Measurements from ENCODE around the gene NSUN6.
"Not testable (repeated sequence)": the region's sequence is repeated elsewhere in the genome, so short reads cannot be mapped to it uniquely, and the experiment has no call there.

NSUN6 gene

GRCh38 chr10:18607503-18608378 lies 43.6 kb downstream of the NSUN6 start:
- peak; percentile 84 for DNase-seq (ENCODE audit: low read depth, low spot score)

DNA sequence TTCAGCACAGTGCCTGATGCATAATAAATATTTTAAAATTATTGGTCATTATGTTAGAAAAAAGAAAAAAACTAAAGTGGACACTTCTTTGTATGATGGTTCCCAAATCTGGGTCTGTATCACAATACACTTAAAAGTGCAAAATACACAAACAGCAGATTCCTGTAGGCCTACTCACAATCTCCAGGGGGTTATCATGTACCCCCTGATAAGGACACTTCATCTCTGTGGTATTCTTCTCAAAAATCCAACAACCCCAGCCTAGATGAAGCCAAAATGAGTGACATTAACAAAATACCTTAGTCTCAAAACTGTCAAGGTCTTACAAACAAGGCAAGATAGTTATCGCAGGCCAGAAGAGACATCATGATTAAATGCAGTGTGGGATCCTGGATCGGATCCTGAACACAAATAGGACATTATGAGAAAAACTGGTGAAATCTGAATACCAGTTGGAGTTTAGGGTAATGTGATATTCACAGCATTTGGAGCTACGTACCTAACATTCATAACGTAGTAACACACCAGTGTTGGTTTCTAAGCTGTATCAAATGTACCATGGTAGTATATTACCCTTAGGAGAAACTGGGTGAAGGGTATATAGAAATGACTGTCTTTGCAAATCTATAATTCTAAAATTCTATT lies 45.2 kb downstream of the NSUN6 start:
- no peak for DNase-seq (ENCODE audit: low read depth, low spot score)

DNA sequence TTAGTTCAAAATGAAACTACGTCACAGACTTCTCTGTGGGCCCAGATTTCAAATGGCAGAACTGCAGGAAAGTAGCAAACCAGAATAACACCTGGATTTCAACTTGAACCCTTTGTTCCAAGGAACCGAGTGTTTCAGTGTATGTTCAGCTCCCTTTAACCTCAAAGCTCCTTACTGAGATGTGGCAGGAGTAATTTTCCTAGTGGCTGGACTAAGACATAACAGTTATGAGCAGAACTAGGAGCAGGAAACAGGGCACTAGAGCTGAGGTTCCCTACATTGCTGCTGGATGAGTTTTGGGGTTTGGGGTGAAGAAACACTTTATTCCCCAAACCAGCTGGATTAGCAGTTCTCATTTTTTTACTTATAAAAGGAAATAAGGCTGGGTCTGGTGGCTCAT lies 50.1 kb downstream of the NSUN6 start:
- no peak for DNase-seq (ENCODE audit: low read depth, low spot score)

DNA sequence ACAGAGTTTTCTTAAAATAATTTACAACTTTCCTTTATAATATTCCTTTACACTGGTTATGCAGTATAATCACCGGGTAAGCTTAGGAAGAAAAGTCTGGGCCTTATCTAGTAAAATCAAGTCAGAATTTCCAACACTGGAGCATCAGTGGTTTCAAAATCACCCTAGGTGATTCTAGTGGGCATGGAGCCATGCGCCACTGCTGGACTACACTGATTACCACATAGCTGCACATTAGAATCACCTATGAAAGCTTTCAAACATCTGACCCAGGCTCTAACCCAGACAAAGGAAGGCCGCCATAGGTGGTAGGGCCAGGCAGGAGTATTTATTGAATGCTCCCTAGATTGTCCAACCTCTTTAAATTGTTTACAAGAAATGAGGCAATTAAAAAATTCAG lies 52.0 kb downstream of the NSUN6 start:
- DNase-seq (ENCODE audit: low read depth, low spot score): no peak

DNA sequence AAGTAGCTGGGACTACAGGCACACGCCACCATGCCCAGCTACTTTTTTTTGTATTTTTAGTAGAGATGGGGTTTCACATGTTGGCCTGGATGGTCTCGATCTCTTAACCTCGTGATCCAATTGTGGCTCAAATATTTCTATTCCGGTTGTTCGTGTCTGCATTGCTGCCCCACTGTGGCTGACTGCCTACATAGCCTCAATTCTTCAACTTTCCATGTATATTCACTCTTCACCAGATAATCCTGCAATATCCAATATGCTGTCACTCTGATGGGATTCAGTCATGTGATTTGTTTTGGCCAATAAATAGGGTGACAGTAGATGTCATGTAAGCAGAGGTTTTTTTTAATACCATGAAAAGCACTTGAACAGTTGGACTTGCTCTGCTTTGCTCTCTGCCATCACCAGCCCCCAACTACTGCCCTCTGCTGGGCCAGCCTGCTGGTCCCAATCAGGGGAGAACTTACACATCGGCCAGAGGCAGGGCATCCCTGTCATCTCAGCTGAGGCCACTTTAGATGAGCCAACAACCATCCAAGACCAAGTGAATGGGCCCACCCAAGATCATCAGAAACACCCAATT lies 56.7 kb downstream of the NSUN6 start:
- no peak for DNase-seq (ENCODE audit: low read depth, low spot score)

DNA sequence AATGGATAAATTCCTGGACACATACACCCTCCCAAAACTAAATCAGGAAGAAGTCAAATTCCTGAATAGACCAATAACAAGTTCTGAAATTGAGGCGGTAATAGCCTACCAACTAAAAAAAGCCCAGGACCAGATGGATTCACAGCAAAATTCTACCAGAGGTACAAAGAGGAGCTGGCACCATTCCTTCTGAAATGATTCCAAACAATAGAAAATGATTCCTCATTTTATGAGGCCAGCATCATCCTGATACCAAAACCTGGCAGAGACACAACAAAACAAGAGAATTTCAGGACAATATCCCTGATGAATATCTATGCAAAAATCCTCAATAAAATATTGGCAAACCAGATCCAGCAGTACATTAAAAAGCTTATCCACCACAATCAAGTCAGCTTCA lies 60.2 kb downstream of the NSUN6 start:
- DNase-seq (ENCODE audit: low read depth, low spot score): not testable (repeated sequence)

- not testable (repeated sequence) for DNase-seq (ENCODE audit: low read depth, low spot score)
Measured at GRCh38 chr10:18586637-18587036, 64.8 kb downstream of the NSUN6 start.

DNA sequence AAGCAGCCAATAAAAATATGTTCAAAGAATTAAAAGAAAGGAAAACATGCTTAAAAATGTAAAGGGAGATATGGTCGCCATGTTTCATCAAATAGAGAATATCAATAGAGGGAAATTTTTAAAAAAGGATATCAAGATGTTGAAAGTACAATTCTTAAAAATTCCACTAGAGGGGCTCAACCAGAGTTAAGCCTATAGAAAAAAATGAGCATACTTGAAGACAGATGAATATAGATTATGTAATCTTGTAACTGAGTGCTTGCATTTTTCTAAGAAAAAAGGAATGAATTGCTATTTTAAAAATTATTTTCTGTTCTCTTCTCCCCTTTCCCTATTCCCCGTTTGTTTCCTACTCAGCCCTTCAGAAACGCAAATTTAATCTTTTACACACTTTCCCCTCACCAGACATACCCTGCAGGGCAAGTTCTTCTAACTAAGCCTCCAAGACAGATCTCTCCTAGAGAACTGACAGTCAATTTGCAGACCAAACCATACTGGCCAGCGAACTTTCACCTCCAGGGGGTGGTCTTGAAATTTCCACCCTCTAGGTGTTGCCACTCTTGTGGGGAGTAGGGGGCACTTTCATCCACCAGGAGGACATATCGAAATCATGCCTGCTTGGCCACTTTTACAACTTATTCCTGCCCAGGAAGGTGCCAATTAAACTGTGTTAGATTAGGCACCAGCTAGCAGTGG lies 67.7 kb downstream of the NSUN6 start:
- DNase-seq (ENCODE audit: low read depth, low spot score): no peak

GRCh38 chr10:18582803-18583202 lies 68.6 kb downstream of the NSUN6 start:
- DNase-seq (ENCODE audit: low read depth, low spot score): peak; percentile 62

GRCh38 chr10:18577823-18578685 lies 73.3 kb downstream of the NSUN6 start:
- no peak for DNase-seq (ENCODE audit: low read depth, low spot score)

DNA sequence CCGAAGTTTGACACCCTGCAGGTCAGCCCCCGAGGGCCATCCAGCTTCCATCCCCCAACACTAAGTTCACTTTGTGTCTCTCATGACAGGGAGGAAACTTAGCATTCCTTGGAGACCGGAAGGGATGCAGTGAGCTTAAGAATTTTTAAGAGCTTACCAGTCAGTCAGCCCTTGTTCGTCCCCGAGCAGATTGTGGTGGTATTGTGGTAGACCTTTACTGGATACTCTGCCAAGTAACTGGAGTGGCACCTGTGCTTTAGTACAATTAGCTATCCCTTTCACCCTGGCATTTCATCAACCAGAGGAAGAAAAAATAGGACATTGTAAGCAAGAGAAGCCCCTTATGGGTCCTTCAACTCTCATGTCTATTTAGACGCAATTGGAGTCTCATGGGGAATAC lies 74.8 kb downstream of the NSUN6 start:
- no peak for DNase-seq (ENCODE audit: low read depth, low spot score)

- DNase-seq (ENCODE audit: low read depth, low spot score): no peak
Measured at GRCh38 chr10:18572959-18573561, 78.3 kb downstream of the NSUN6 start.

- no peak for DNase-seq (ENCODE audit: low read depth, low spot score)
Measured at GRCh38 chr10:18571780-18572179, 79.6 kb downstream of the NSUN6 start.

GRCh38 chr10:18571076-18571475 lies 80.3 kb downstream of the NSUN6 start:
- DNase-seq (ENCODE audit: low read depth, low spot score): no peak

DNA sequence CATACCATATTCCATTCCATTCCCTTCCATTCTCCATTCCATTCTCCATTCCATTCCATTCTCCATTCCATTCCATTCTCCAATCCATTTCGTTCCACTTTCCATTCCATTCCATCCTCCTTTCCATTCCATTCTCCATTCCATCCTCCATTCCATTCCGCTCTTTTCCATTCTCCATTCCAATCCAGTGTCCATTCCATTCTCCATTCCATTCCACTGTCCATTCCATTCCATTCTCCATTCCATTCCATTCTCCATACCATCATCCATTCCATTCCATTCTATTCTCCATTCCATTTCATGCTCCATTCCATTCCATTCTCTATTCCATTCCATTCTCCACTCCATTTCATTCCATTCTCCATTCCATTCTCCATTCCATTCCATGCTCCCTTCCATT lies 81.0 kb downstream of the NSUN6 start:
- not testable (repeated sequence) for DNase-seq (ENCODE audit: low read depth, low spot score)

DNA sequence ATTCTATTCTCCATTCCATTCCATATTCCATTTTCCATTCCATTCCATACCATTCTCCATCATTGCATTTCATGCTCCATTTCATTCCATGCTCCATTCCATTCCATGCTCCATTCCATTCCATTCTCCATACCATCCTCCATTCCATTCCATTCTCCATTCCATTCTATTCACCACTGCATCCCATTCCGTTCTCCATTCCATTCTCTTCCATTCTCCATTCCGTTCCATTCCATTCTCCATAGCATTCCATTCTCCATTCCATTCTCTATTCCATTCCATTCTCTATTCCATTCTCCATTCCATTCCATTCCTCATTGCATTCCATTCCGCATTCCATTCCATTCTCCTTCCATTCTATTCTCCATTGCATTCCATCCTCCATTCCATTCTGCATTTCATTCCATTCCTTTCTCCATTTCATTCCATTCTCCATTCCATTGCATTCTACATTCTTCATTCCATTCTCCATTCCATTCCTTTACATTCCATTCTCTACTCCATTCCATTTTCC lies 84.0 kb downstream of the NSUN6 start:
- no peak for DNase-seq (ENCODE audit: low read depth, low spot score)

GRCh38 chr10:18566177-18566576 lies 85.2 kb downstream of the NSUN6 start:
- no peak for DNase-seq (ENCODE audit: low read depth, low spot score)

GRCh38 chr10:18565006-18565405 lies 86.4 kb downstream of the NSUN6 start:
- no peak for DNase-seq (ENCODE audit: low read depth, low spot score)

- no peak for DNase-seq (ENCODE audit: low read depth, low spot score)
Measured at GRCh38 chr10:18563003-18563726, 88.2 kb downstream of the NSUN6 start.
